Fibroblast of skin of abdomen (primary cell): Measurements from ENCODE around the gene OLFML1.

Experiments used
- DNase-seq: peaks from one replicate; pipeline ENCODE4 v3.0.0-alpha.2; 2013

OLFML1 gene

GRCh38 chr11:7533199-7534041 lies 48.1 kb downstream of the OLFML1 start:
- no peak for DNase-seq

GRCh38 chr11:7534042-7534378 lies 48.7 kb downstream of the OLFML1 start:
- no peak for DNase-seq

- DNase-seq = no peak
Measured at GRCh38 chr11:7536100-7536499, 50.8 kb downstream of the OLFML1 start.

- DNase-seq = no peak
Measured at GRCh38 chr11:7537265-7537664, 52.0 kb downstream of the OLFML1 start.

GRCh38 chr11:7538031-7538430 lies 52.7 kb downstream of the OLFML1 start:
- no peak for DNase-seq

- DNase-seq = no peak
Measured at GRCh38 chr11:7538466-7539454, 53.5 kb downstream of the OLFML1 start.

GRCh38 chr11:7540830-7541555 lies 55.7 kb downstream of the OLFML1 start:
- DNase-seq = no peak

GRCh38 chr11:7543302-7543701 lies 58.0 kb downstream of the OLFML1 start:
- no peak for DNase-seq

GRCh38 chr11:7544021-7544420 lies 58.7 kb downstream of the OLFML1 start:
- DNase-seq = no peak

GRCh38 chr11:7545611-7546010 lies 60.3 kb downstream of the OLFML1 start:
- DNase-seq = no peak

- no peak for DNase-seq
Measured at GRCh38 chr11:7546324-7546791, 61.1 kb downstream of the OLFML1 start.

- DNase-seq = no peak
Measured at GRCh38 chr11:7547687-7548086, 62.4 kb downstream of the OLFML1 start.

- no peak for DNase-seq
Measured at GRCh38 chr11:7548659-7549274, 63.5 kb downstream of the OLFML1 start.

GRCh38 chr11:7549681-7550080 lies 64.4 kb downstream of the OLFML1 start:
- DNase-seq = no peak

- DNase-seq = peak; percentile 79
Measured at GRCh38 chr11:7551571-7551970, 66.3 kb downstream of the OLFML1 start.

- no peak for DNase-seq
Measured at GRCh38 chr11:7552666-7553065, 67.4 kb downstream of the OLFML1 start.

GRCh38 chr11:7555052-7555699 lies 69.9 kb downstream of the OLFML1 start:
- no peak for DNase-seq

- DNase-seq = no peak
Measured at GRCh38 chr11:7558046-7558445, 72.7 kb downstream of the OLFML1 start.

GRCh38 chr11:7559398-7560283 lies 74.3 kb downstream of the OLFML1 start:
- DNase-seq = no peak
